ENCODE results near the gene AKAP13. TPM values are rescaled to one million over a fixed set of nuclear protein-coding genes. Genes with fewer than 3 reads are reported as not detected.

The AKAP13 gene
- polyA plus RNA-seq, 1 donor from 2014 or later, result 10.0 TPM

DNA sequence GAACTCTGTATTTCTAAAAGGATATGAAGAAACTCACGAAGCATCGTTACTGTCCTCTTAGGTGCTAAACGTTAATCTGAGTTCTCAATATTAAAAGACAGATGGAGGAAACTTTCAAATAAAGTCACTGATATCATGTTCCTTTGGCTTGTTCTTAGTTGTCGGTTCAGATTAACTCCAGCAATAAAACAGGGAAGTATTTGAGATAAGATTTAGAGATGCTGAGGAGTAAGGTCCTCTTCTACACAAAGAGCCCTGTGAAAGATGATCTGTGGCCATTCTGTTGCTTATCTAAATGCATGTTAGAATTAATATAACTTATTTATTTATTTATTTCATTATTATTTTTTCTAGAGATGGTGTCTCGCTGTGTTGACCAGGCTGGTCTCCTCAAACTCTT, 19.2 kb downstream of the AKAP13 start:
- no peaks in the 10 kb centered on the region for H3K9me2 ChIP-seq (ENCODE audit: insufficient read depth, low read length)
- TF ChIP-seq SMC3 (conservative IDR thresholded peaks at IDR 0.05; ENCODE audit: poor library complexity) (no peak), EZH2 (IDR thresholded peaks at IDR 0.05; ENCODE audit: borderline replicate concordance, insufficient read depth, low read length, poor library complexity, severe bottlenecking) (no peak), TAF1 (IDR thresholded peaks at IDR 0.05; ENCODE audit: low read depth) (no peak), POLR2AphosphoS5 (IDR thresholded peaks at IDR 0.05) (no peak), EP300 (conservative IDR thresholded peaks at IDR 0.05; ENCODE audit: poor library complexity, severe bottlenecking) (no peak)
- TF ChIP-seq, protein P1, sequence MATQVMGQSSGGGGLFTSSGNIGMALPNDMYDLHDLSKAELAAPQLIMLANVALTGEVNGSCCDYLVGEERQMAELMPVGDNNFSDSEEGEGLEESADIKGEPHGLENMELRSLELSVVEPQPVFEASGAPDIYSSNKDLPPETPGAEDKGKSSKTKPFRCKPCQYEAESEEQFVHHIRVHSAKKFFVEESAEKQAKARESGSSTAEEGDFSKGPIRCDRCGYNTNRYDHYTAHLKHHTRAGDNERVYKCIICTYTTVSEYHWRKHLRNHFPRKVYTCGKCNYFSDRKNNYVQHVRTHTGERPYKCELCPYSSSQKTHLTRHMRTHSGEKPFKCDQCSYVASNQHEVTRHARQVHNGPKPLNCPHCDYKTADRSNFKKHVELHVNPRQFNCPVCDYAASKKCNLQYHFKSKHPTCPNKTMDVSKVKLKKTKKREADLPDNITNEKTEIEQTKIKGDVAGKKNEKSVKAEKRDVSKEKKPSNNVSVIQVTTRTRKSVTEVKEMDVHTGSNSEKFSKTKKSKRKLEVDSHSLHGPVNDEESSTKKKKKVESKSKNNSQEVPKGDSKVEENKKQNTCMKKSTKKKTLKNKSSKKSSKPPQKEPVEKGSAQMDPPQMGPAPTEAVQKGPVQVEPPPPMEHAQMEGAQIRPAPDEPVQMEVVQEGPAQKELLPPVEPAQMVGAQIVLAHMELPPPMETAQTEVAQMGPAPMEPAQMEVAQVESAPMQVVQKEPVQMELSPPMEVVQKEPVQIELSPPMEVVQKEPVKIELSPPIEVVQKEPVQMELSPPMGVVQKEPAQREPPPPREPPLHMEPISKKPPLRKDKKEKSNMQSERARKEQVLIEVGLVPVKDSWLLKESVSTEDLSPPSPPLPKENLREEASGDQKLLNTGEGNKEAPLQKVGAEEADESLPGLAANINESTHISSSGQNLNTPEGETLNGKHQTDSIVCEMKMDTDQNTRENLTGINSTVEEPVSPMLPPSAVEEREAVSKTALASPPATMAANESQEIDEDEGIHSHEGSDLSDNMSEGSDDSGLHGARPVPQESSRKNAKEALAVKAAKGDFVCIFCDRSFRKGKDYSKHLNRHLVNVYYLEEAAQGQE (IDR thresholded peaks at IDR 0.05; ENCODE audit: borderline replicate concordance), result no peak
- H3K79me2 ChIP-seq (replicated peaks; ENCODE audit: insufficient read depth, low read length), result peaks cover 25% of the 10 kb centered on the region
- H3K4me3 ChIP-seq (ENCODE audit: low read length), result no peak overlapping the region
- no peaks in the 10 kb centered on the region for H3K9me3 ChIP-seq (ENCODE audit: low read length)
- H3K9ac ChIP-seq (ENCODE audit: low read length), result no peak overlapping the region
- H4K20me1 ChIP-seq (ENCODE audit: insufficient read depth), result no peaks in the 10 kb centered on the region
- H3F3A ChIP-seq (ENCODE audit: insufficient read depth, low read length, poor library complexity, severe bottlenecking), result no peaks in the 10 kb centered on the region
- H3K36me3 ChIP-seq (ENCODE audit: insufficient read depth, low read length), result no peaks in the 10 kb centered on the region
- H3K27ac ChIP-seq (ENCODE audit: low read length), result no peak overlapping the region
- H2AFZ ChIP-seq (ENCODE audit: low read depth, low read length), result no peak overlapping the region
- no peak overlapping the region for H3K4me2 ChIP-seq (ENCODE audit: low read length)
- H3K27me3 ChIP-seq (ENCODE audit: insufficient read depth, low read depth, low read length), result no peaks in the 10 kb centered on the region

DNA sequence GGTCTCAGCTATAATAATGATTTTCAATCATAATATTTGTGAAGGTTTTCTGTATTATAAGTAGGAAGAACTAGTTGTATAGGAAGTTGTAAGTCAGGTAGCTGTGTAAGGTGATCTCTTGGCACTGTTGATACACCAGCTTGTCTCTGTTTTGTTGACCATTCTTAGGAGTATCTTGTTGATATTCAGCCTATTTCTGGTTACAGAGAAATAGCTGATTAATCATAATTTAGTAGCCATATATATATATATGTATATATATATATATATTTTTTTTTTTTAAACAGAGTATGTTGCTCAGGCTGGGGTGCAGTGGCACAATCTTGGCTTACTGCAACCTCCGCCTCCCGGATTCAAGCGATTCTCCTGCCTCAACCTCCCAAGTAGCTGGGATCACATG, 20.2 kb downstream of the AKAP13 start:
- Histone ChIP-seq H3F3A (ENCODE audit: insufficient read depth, low read length, poor library complexity, severe bottlenecking) (no peaks in the 10 kb centered on the region), H3K9me3 (ENCODE audit: low read length) (no peaks in the 10 kb centered on the region), H3K27ac (ENCODE audit: low read length) (no peak overlapping the region), H3K9me2 (ENCODE audit: insufficient read depth, low read length) (no peaks in the 10 kb centered on the region), H3K4me2 (ENCODE audit: low read length) (no peak overlapping the region), H3K4me3 (ENCODE audit: low read length) (no peak overlapping the region), H3K9ac (ENCODE audit: low read length) (no peak overlapping the region), H4K20me1 (ENCODE audit: insufficient read depth) (no peaks in the 10 kb centered on the region), H3K27me3 (ENCODE audit: insufficient read depth, low read depth, low read length) (no peaks in the 10 kb centered on the region), H2AFZ (ENCODE audit: low read depth, low read length) (no peak overlapping the region), H3K36me3 (ENCODE audit: insufficient read depth, low read length) (no peaks in the 10 kb centered on the region), H3K79me2 (replicated peaks; ENCODE audit: insufficient read depth, low read length) (peaks cover 19% of the 10 kb centered on the region)
- TF ChIP-seq EP300 (conservative IDR thresholded peaks at IDR 0.05; ENCODE audit: poor library complexity, severe bottlenecking) (no peak), TAF1 (IDR thresholded peaks at IDR 0.05; ENCODE audit: low read depth) (no peak), POLR2AphosphoS5 (IDR thresholded peaks at IDR 0.05) (no peak)
- TF ChIP-seq, protein P2, sequence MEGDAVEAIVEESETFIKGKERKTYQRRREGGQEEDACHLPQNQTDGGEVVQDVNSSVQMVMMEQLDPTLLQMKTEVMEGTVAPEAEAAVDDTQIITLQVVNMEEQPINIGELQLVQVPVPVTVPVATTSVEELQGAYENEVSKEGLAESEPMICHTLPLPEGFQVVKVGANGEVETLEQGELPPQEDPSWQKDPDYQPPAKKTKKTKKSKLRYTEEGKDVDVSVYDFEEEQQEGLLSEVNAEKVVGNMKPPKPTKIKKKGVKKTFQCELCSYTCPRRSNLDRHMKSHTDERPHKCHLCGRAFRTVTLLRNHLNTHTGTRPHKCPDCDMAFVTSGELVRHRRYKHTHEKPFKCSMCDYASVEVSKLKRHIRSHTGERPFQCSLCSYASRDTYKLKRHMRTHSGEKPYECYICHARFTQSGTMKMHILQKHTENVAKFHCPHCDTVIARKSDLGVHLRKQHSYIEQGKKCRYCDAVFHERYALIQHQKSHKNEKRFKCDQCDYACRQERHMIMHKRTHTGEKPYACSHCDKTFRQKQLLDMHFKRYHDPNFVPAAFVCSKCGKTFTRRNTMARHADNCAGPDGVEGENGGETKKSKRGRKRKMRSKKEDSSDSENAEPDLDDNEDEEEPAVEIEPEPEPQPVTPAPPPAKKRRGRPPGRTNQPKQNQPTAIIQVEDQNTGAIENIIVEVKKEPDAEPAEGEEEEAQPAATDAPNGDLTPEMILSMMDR (IDR thresholded peaks at IDR 0.05; ENCODE audit: poor library complexity, severe bottlenecking), result no peak

DNA sequence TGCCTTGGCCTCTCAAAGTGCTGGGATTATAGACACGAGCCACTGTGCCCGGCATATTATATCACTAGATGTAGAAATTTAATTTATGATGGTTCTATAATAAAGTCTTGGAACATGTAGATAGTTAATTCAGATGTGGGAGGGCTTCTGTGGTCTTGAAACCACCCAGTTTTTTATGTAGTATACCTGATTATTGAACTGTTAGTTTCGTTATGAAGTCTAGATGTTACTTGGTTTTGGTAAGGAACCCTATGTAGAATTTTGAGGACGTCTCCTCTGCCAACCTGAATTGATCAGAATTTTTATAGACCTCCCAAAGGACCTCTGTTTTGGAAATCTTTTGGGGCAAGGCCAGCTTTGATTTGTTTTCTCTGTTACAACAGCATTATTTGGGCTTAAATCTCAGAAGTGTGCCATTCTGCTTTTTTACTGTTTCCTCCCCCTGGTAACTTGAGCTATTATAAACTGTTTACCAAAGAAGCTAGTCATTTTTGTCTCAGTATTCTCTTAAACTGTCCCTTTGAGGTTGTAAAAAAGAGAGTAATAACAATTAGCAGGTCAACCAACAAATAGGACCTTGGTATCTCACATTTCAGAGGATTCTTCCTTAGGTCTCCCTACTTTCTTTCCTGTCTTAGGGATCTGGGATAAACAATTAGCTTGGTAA, 20.8 kb downstream of the AKAP13 start:
- H3K27ac ChIP-seq (ENCODE audit: low read length), result no peak overlapping the region
- H3K9me2 ChIP-seq (ENCODE audit: insufficient read depth, low read length), result no peaks in the 10 kb centered on the region
- H3K36me3 ChIP-seq (ENCODE audit: insufficient read depth, low read length), result no peaks in the 10 kb centered on the region
- TF ChIP-seq, protein P2 (IDR thresholded peaks at IDR 0.05; ENCODE audit: poor library complexity, severe bottlenecking), result no peak
- TF ChIP-seq SMC3 (conservative IDR thresholded peaks at IDR 0.05; ENCODE audit: poor library complexity), result no peak
- no peak for TF ChIP-seq EP300 (conservative IDR thresholded peaks at IDR 0.05; ENCODE audit: poor library complexity, severe bottlenecking)
- no peak for TF ChIP-seq TAF1 (IDR thresholded peaks at IDR 0.05; ENCODE audit: low read depth)
- no peak for TF ChIP-seq EZH2 (IDR thresholded peaks at IDR 0.05; ENCODE audit: borderline replicate concordance, insufficient read depth, low read length, poor library complexity, severe bottlenecking)
- TF ChIP-seq, protein P1 (IDR thresholded peaks at IDR 0.05; ENCODE audit: borderline replicate concordance), result no peak
- no peak for TF ChIP-seq POLR2AphosphoS5 (IDR thresholded peaks at IDR 0.05)
- no peak for TF ChIP-seq MXI1 (conservative IDR thresholded peaks at IDR 0.05; ENCODE audit: poor library complexity, severe bottlenecking)
- TF ChIP-seq RAD21 (conservative IDR thresholded peaks at IDR 0.05), result no peak
- no peaks in the 10 kb centered on the region for H3F3A ChIP-seq (ENCODE audit: insufficient read depth, low read length, poor library complexity, severe bottlenecking)
- H2AFZ ChIP-seq (ENCODE audit: low read depth, low read length), result no peak overlapping the region
- H4K20me1 ChIP-seq (ENCODE audit: insufficient read depth), result no peaks in the 10 kb centered on the region
- no peaks in the 10 kb centered on the region for H3K27me3 ChIP-seq (ENCODE audit: insufficient read depth, low read depth, low read length)
- H3K79me2 ChIP-seq (replicated peaks; ENCODE audit: insufficient read depth, low read length), result peaks cover 18% of the 10 kb centered on the region
- no peak overlapping the region for H3K4me3 ChIP-seq (ENCODE audit: low read length)
- no peak overlapping the region for H3K9ac ChIP-seq (ENCODE audit: low read length)
- H3K9me3 ChIP-seq (ENCODE audit: low read length), result no peaks in the 10 kb centered on the region
- no peak overlapping the region for H3K4me2 ChIP-seq (ENCODE audit: low read length)

Data from neural cell (in vitro differentiated cells).